ENCODE measurements around the gene TET1. TPM values are rescaled to one million over a fixed set of nuclear protein-coding genes. Genes with fewer than 3 reads are reported as not detected.

The TET1 gene
- total RNA-seq, 4 donors from 2014 or later = 8.5 to 16.4 (median 10.4) TPM

- no peak for TF ChIP-seq CTCF (IDR thresholded peaks at IDR 0.05; ENCODE audit: low read depth)
Measured at GRCh38 chr10:68734349-68734748, 174.2 kb downstream of the TET1 start.

GRCh38 chr10:68735119-68735518 is 175.0 kb downstream of the TET1 start:
- no peak for TF ChIP-seq CTCF (IDR thresholded peaks at IDR 0.05; ENCODE audit: low read depth)

- no peak for TF ChIP-seq CTCF (IDR thresholded peaks at IDR 0.05; ENCODE audit: low read depth)
Measured at GRCh38 chr10:68742397-68742796, 182.3 kb downstream of the TET1 start.

Small RNAs within 50 kb of the gene (small RNA-seq; reads per million reads assigned to genes)
- 0.49 reads per million for gene RF00019

Other genes with a start within 250 kb of the TET1 start
- 10 to 100 TPM; 49.3 to 88.0 (median 56.3) TPM for gene HNRNPH3, start 228.3 kb upstream of the TET1 start, total RNA-seq
- 10 to 100 TPM in 3 of 4 donors, 1 to 10 TPM in 1; 7.7 to 15.4 (median 12.7) TPM for gene PBLD, start 227.4 kb upstream of the TET1 start, total RNA-seq
- 10 to 100 TPM; 26.9 to 37.7 (median 32.8) TPM for gene RUFY2, start 153.1 kb upstream of the TET1 start, total RNA-seq
- 1 to 10 TPM; 2.3 to 6.8 (median 3.9) TPM for gene DNA2, start 88.4 kb upstream of the TET1 start, total RNA-seq
- gene SLC25A16, start 32.8 kb upstream of the TET1 start, total RNA-seq = 10 to 100 TPM; 22.4 to 71.6 (median 40.3) TPM
- 100 to 1,000 TPM in 1 of 4 donors, 10 to 100 TPM in 3; 51.1 to 102 (median 53.8) TPM for gene CCAR1, start 160.9 kb downstream of the TET1 start, total RNA-seq